ENCODE measurements around the gene EPS8L2. TPM values are rescaled to one million over a fixed set of nuclear protein-coding genes. Genes with fewer than 3 reads are reported as not detected.

EPS8L2 gene
- total and polyA plus RNA-seq, 2 of the 4 experiments (the other 2 are of a cell fraction) = 17.2 to 39.4 TPM

- no peak overlapping the region for H2AK5ac ChIP-seq (ENCODE audit: low read depth, low read length)
- ChIA-PET CTCF (no interaction called here), POLR2A (ENCODE audit: unreplicated experiment) (no interaction called here)
- no peaks in the 10 kb centered on the region for H3K9me1 ChIP-seq (ENCODE audit: insufficient read depth, low read length)
- 48% methylated on average over 3 of the region's 8 CpGs; no CpG with 5 or more reads in 1 of the 2 experiments for WGBS, 2 experiments (ENCODE audit: extremely low coverage in 2 of 2, insufficient read length in 1 of 2)
- H2AK9ac ChIP-seq (replicated peaks; ENCODE audit: low read depth, low read length, poor library complexity) = peak overlapping the region; percentile 48
- H3K79me1 ChIP-seq (ENCODE audit: low read depth in 1 of 2, low read length in 2 of 2) = no peaks in the 10 kb centered on the region
- H3K27me3 ChIP-seq (ENCODE audit: control insufficient read depth, insufficient read depth, low read length) = peaks cover 9% of the 10 kb centered on the region; the same call in 1 of the 2 replicates
- H3K9me3 ChIP-seq (ENCODE audit: control insufficient read depth, insufficient read depth, low read length) = no peaks in the 10 kb centered on the region
- no peak overlapping the region for H3K56ac ChIP-seq (ENCODE audit: extremely low read depth, insufficient read depth, low read length)
- peak; percentile 68 for DNase-seq
- H2AFZ ChIP-seq (replicated peaks; ENCODE audit: low read length, poor library complexity) = no peak overlapping the region
- H3K36me3 ChIP-seq (ENCODE audit: control insufficient read depth, insufficient read depth, low read length) = no peaks in the 10 kb centered on the region
- H4K8ac ChIP-seq (ENCODE audit: low read depth in 2 of 2, low read length in 2 of 2) = no peak overlapping the region
- no peak overlapping the region for H3K4ac ChIP-seq (ENCODE audit: low read depth, low read length)
- no peak overlapping the region; the same call in 1 of the 2 replicates for H3K4me2 ChIP-seq (ENCODE audit: low read depth, low read length)
- TF ChIP-seq NFE2L2 (IDR thresholded peaks at IDR 0.05; ENCODE audit: low read depth, low read length) (no peak), RAD21 (IDR thresholded peaks at IDR 0.05; ENCODE audit: low read length) (peak; percentile 77), SMC3 (IDR thresholded peaks at IDR 0.05; ENCODE audit: low read depth, low read length) (peak; percentile 71), CTCF (conservative IDR thresholded peaks at IDR 0.05; ENCODE audit: low read depth, low read length) (peak; percentile 80), RCOR1 (IDR thresholded peaks at IDR 0.05; ENCODE audit: insufficient replicate concordance, low read length) (no peak)
- H3K9ac ChIP-seq (ENCODE audit: low read depth, low read length) = no peak overlapping the region
- H2BK20ac ChIP-seq (ENCODE audit: low read depth, low read length) = no peak overlapping the region
- no peak overlapping the region for H3K23ac ChIP-seq (ENCODE audit: low read depth, low read length)
- BruUV-seq (replicated peaks) = no TSS peak
- no peak overlapping the region for H2BK15ac ChIP-seq (ENCODE audit: low read depth, low read length)
- no peak overlapping the region for H4K91ac ChIP-seq (ENCODE audit: insufficient read depth, low read depth, low read length)
- dilution Hi-C loops (cut with HindIII; ENCODE audit: low sequenced_read_pairs, unreplicated experiment) (no loop called here), intact Hi-C loops (cut with micrococcal nuclease) (loop anchor here (1.0 to 10.0 kb wide), 3 partner anchors 28 to 169 kb away; partner anchors contain the start of genes DEAF1 and TMEM80), in situ Hi-C loops (cut with MboI; ENCODE audit: low sequenced_read_pairs) (no loop called here)
- H3K4me3 ChIP-seq (ENCODE audit: insufficient read depth, low read depth, low read length) = no peak overlapping the region
- no peak overlapping the region for H2BK5ac ChIP-seq (ENCODE audit: low read depth, low read length, poor library complexity, severe bottlenecking)
- no peak overlapping the region for H3K14ac ChIP-seq (replicated peaks; ENCODE audit: low read depth, low read length)
- H3K18ac ChIP-seq (ENCODE audit: low read depth, low read length) = no peak overlapping the region
- ATAC-seq (ENCODE audit: low read depth) = peak; percentile 28
- H3K4me1 ChIP-seq (ENCODE audit: control insufficient read depth, insufficient read depth, low read length) = peaks cover 4% of the 10 kb centered on the region
- no peak overlapping the region for H2BK120ac ChIP-seq (ENCODE audit: low read depth, low read length)
- H4K5ac ChIP-seq (ENCODE audit: low read depth, low read length) = no peak overlapping the region
- H3K27ac ChIP-seq (ENCODE audit: insufficient read depth, low read length) = no peak overlapping the region
- H4K20me1 ChIP-seq (ENCODE audit: insufficient read depth, low read length) = no peaks in the 10 kb centered on the region
Measured at GRCh38 chr11:723120-723883, 17.3 kb downstream of the EPS8L2 start.
